ENCODE results near the gene DIAPH2.

The DIAPH2 gene

GRCh38 chrX:97517763-97518162, 833.1 kb downstream of the DIAPH2 start:
- DNase-seq, result no peak

GRCh38 chrX:97522307-97522706, 837.7 kb downstream of the DIAPH2 start:
- no peak for DNase-seq

- no peak for DNase-seq
Observed at GRCh38 chrX:97524340-97524739, 839.7 kb downstream of the DIAPH2 start.

- DNase-seq, result no peak
Observed at GRCh38 chrX:97524997-97525396, 840.4 kb downstream of the DIAPH2 start.

- no peak for DNase-seq
Observed at GRCh38 chrX:97525981-97526380, 841.3 kb downstream of the DIAPH2 start.

GRCh38 chrX:97527725-97528124, 843.1 kb downstream of the DIAPH2 start:
- DNase-seq, result no peak

- DNase-seq, result no peak
Observed at GRCh38 chrX:97529536-97530200, 845.0 kb downstream of the DIAPH2 start.

GRCh38 chrX:97531825-97532224, 847.2 kb downstream of the DIAPH2 start:
- no peak for DNase-seq

- no peak for DNase-seq
Observed at GRCh38 chrX:97538745-97539144, 854.1 kb downstream of the DIAPH2 start.

GRCh38 chrX:97539970-97540519, 855.4 kb downstream of the DIAPH2 start:
- DNase-seq, result no peak

- DNase-seq, result no peak
Observed at GRCh38 chrX:97547877-97548578, 863.4 kb downstream of the DIAPH2 start.

- DNase-seq, result no peak
Observed at GRCh38 chrX:97551821-97552220, 867.2 kb downstream of the DIAPH2 start.

- no peak for DNase-seq
Observed at GRCh38 chrX:97553833-97554232, 869.2 kb downstream of the DIAPH2 start.

- DNase-seq, result no peak
Observed at GRCh38 chrX:97556359-97556758, 871.7 kb downstream of the DIAPH2 start.

GRCh38 chrX:97563531-97564133, 879.0 kb downstream of the DIAPH2 start:
- DNase-seq, result peak; percentile 3

- no peak for DNase-seq
Observed at GRCh38 chrX:97564496-97564895, 879.9 kb downstream of the DIAPH2 start.

- DNase-seq, result no peak
Observed at GRCh38 chrX:97587171-97587570, 902.5 kb downstream of the DIAPH2 start.

- DNase-seq, result no peak
Observed at GRCh38 chrX:97594646-97595224, 910.1 kb downstream of the DIAPH2 start.

- no peak for DNase-seq
Observed at GRCh38 chrX:97597954-97598353, 913.3 kb downstream of the DIAPH2 start.

- DNase-seq, result no peak
Observed at GRCh38 chrX:97602465-97603258, 918.0 kb downstream of the DIAPH2 start.

GRCh38 chrX:97605271-97605670, 920.6 kb downstream of the DIAPH2 start:
- no peak for DNase-seq

GRCh38 chrX:97609357-97609756, 924.7 kb downstream of the DIAPH2 start:
- DNase-seq, result no peak

GRCh38 chrX:97609938-97610337, 925.3 kb downstream of the DIAPH2 start:
- DNase-seq, result no peak
